ENCODE results near the gene RALGDS.
"Not testable (repeated sequence)": the region's sequence is repeated elsewhere in the genome, so short reads cannot be mapped to it uniquely, and the experiment has no call there.

Gene RALGDS

GRCh38 chr9:133063500-133064231, 57.4 kb downstream of the RALGDS start:
- DNase-seq: no peak

DNA sequence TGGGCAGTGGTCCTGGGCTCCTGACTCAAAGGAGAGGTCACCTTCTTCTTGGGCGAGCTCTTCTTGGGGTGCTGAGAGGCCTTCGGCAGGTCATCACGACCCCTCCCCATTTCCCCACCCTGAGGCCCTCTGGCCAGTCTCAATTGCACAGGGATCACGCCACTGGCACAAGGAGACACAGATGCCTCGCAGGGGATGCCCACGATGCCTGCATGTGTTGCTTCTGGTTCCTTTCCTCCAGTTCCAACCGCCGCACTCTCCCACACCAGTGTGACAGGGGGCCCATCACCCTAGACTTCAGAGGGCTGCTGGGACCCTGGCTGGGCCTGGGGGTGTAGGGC, 57.9 kb downstream of the RALGDS start:
- no peak for DNase-seq

DNA sequence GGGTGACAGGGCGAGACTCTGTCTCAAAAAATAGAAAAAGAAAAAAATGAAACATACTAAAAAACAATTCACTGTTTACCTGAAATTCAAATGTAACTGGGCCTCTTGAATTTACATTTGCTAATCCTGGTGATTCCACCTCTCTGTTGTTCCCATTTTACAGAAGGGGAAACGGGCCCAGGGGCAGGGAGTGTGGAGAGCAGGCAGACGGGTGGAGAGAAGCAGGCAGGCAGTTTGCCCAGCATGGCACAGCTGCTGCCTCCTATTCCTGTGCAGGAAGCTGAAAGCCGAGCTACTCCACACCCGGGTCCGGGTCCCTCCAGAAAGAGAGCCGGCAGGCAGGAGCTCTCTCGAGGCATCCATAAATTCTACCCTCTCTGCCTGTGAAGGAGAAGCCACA, 58.5 kb downstream of the RALGDS start:
- DNase-seq: not testable (repeated sequence)

- DNase-seq: not testable (repeated sequence)
Observed at GRCh38 chr9:133061764-133062145, 59.3 kb downstream of the RALGDS start, which contains the start of gene CEL. Gene CEL, plus strand, starts transcription at chr9:133061981. Its CDS starts 22 bp downstream, at chr9:133062003.

- DNase-seq: not testable (repeated sequence)
Observed at GRCh38 chr9:133061019-133061763, 59.8 kb downstream of the RALGDS start.

DNA sequence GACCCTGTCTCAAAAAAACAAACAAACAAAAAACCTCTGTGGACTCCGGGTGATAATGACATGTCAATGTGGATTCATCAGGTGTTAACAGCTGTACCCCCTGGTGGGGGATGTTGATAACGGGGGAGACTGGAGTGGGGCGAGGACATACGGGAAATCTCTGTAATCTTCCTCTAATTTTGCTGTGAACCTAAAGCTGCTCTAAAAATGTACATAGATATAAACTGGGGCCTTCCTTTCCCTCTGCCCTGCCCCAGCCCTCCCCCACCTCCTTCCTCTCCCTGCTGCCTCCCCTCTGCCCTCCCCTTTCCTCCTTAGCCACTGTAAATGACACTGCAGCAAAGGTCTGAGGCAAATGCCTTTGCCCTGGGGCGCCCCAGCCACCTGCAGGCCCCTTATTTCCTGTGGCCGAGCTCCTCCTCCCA, 60.6 kb downstream of the RALGDS start:
- no peak for DNase-seq

DNA sequence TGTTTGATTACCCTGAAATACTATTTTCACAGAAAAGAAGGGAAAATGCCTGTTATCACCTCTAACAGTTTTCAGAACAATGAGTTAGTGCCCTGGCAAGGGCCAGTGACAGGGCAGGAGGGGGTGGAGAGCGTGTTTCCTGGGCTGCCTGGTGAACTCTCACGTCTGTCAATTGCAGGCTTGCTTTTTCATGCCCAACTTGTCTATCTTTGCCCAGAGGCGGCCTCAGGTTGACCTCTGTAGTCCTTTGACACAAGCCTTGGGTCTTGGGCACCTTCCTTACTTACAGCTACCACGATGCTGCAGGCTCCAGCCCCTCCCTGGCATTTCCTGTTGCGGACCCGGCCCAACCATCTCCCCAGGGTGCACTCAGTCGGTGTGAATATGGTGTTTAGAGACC, 61.4 kb downstream of the RALGDS start:
- DNase-seq: no peak

GRCh38 chr9:133058550-133059320, 62.3 kb downstream of the RALGDS start:
- no peak for DNase-seq

DNA sequence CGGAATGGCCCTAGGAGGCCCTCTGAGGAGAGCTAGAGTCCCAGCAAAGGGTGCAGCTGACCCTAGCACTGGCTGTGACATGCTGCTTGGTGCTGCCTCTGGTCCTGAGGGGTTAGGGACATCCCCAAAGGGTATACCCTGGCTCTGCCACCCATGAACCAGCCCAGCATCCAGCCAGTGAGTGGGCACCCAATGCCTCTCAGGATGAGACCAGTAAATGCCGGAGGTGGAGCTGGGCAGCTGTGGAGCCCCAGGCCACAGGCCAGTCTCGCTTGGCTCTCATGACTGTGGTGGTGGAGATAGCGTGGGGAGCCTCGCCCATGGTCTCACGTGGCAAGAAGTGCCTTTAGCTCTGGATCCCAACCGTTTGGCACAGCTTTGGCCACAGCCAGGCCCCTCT, 63.0 kb downstream of the RALGDS start:
- no peak for DNase-seq

DNA sequence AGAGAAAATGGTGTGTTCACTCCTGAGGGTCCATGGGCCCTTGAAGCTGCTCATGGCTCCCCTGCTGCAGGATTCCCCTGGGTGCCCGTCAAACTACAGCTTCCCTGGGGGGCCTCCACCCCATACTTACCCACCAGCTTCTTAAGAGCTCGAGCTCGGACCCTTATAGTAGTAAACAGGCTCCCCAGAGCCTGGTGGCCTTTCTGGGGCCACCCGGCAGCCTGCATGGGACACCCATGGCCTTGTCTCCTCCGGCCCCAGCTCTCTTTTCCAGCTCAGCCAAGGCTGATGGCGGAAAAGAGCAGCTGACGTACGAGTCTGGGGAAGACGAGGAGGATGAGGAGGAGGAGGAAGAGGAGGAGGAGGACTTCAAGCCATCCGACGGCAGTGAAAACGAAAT, 63.5 kb downstream of the RALGDS start:
- DNase-seq: no peak

- peak; percentile 38 for DNase-seq
Observed at GRCh38 chr9:133057006-133057405, 64.0 kb downstream of the RALGDS start.

- no peak for DNase-seq
Observed at GRCh38 chr9:133056533-133056932, 64.5 kb downstream of the RALGDS start.

DNA sequence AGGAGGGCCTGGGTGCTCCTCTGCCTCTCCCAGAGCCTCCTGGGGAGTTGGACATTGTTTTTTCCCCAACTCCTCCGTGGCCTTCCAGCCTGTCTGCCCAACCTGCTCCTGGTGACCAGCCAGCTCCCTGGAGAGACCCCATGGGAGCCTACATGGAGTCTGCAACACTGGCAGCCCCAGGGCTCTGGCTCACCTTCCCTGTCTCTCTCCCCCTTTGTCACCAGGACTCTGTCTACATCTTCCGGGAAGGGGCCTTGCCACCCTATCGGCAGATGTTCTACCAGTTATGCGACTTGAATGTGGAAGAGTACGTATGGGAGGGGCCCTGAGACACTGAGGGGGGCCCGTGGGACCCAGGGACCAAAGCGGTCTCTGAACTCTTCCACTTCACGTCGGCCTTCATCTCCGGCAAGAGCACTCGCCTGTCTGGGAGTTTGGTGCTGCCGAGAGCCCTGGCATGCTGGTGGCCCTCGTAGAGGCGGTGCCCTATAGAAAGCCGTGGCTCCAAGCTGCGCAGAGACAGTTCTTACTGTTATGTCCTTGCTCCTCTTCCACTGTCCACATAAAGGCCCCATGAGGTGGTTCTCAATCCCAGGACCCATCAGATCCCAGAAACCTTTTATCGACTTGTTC, 65.1 kb downstream of the RALGDS start:
- no peak for DNase-seq

DNA sequence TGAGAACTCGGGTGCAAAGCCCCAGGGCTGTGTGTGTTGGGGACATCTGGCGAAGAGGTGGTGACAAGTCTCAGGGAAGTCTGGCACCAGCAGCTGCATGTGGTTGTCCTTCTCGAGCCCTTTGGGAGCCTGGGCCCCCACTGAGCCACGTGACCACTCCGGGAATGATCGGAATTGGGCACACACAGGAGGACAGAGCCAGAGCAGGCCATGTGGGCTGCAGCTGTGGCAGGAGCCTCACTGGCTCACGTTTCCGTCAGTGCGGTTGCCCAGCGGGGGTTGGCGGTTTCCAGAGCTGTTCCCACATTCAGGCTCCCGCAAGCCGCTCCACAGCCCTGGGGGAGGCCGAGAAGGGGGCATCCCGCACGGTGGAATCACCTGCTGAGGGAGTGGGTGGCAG, 66.1 kb downstream of the RALGDS start:
- no peak for DNase-seq

GRCh38 chr9:133054194-133054890, 66.7 kb downstream of the RALGDS start:
- no peak for DNase-seq

DNA sequence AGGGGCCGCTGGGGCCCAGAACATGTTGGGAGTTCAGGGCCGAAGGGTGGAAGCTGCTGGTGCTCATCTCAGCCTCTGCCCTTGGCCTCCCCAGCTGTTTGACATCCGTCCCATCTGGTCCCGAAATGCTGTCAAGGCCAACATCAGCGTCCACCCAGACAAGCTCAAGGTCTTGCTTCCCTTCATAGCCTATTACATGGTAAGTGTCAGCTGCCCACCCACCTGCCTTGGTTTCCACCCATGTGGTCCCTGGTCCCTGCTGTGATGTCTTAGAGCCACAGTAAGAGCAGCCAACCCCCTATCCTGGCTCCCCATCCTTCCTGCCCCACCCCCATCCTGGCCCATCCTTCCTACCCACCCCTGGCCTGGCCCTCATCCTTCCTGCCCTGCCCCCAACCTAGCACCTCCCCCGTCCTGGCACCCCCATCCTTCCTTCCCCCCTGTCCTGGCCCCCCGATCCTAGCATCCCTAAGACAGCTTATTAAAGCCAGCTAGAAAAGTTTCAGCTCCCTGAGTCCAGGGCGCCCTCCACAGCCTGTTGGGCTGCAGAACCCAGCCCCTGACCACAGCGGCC, 69.0 kb downstream of the RALGDS start:
- DNase-seq: no peak

DNA sequence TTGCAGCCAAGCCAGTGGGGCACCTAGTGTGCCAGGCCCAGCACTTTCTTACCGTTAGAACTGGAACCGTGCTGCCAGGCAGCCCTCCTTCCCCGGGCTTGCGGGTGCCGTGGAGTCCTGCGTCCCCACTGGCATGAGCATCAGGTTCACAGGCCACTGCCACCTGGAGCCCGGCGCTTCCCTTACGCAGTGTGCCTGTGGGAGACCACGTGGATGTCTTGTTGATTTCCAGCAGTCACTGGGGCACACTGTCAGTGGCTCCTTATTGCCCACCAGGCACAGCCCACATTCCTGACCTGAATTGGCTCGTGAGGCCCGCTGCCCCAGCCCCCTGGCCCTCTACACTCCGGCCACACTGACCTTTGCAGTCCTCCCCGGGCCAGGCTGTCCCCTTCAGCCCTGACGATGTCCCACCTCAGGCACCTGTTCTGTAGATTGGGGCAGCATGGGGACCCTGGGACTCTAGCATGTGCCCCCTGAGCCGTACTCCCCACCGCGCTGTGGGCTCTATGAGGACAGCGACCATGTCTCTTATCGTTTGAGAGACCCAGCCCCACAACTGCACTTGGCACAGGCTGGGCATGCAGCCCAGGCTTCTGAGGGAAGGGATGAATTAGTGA, 69.6 kb downstream of the RALGDS start:
- no peak for DNase-seq

DNA sequence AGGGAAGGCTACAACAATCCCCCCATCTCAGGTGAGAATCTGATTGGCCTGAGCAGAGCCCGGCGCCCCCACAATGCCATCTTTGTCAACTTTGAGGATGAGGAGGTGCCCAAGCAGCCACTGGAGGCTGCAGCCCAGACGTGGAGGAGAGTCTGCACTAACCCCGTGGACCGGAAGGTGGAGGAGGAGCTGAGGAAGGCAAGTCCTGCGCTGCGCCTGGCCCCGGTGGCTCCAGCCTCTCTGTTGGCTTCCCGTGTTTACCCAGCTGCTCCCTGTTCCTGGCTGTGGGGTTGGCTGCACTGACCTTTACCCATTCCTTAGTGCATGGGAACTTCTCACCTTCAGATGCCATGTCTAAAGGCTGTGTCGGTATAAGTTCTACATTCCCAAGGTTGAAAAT, 70.3 kb downstream of the RALGDS start:
- no peak for DNase-seq

DNA sequence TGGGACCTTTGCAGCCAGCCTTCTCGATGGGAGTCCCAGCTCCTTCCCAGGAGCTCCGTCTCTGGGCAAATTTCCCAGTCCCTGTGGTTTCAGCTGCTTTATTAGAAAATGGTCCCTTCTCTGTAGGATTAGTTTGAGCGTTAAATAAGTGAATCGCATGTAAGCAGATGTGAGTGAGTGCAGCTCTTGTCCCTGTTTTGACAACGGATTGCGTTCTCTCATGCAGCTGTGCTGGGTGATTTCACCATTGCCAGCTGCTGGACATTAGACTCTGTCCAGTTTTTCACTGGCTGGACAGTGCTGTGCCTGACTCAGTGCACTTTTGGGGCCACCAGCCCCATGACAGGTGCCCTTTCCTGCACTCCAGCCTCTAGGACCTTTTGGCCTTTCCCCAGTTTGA, 70.9 kb downstream of the RALGDS start:
- DNase-seq: no peak

GRCh38 chr9:133049043-133049442, 72.0 kb downstream of the RALGDS start:
- no peak for DNase-seq

DNA sequence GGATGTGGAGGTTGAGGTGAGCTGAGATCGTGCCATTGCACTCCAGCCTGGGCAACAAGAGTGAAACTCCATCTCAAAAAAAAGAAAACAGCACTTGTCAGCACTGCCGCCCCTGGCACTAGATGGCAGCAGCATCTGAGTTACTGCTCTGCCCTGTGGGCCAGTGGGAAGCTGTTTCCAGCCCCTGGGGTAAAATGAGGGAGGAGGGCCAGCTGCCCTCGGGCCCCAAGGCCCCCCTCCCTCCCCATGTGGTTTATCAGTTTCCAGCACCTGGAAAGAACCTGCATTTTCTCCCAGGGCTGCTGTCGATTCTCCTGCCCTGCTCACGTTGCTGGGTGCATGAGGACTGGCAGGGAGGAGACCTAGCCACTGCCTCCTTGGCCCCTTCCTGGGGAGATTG, 72.4 kb downstream of the RALGDS start:
- DNase-seq: no peak
